HG03520 (cell line): ENCODE results near the gene R3HCC1L.
"Not testable (repeated sequence)": the region's sequence is repeated elsewhere in the genome, so short reads cannot be mapped to it uniquely, and the experiment has no call there.

Source experiments
- ATAC-seq: cut with Tn5 transposase; IDR thresholded peaks from one replicate; pipeline ENCODE4 v1.9.1; 2021; ENCODE audit warnings: mild to moderate bottlenecking, moderate library complexity; ENCODE audit not compliant: unreplicated experiment

The R3HCC1L gene

GRCh38 chr10:98226508-98227144, 92.2 kb downstream of the R3HCC1L start:
- ATAC-seq: no peak

- ATAC-seq: not testable (repeated sequence)
Measured at GRCh38 chr10:98227713-98228112, 93.3 kb downstream of the R3HCC1L start.

- ATAC-seq: not testable (repeated sequence)
Measured at GRCh38 chr10:98228266-98228665, 93.8 kb downstream of the R3HCC1L start.

- no peak for ATAC-seq
Measured at GRCh38 chr10:98231417-98231816, 97.0 kb downstream of the R3HCC1L start.

GRCh38 chr10:98235846-98236245, 101.4 kb downstream of the R3HCC1L start:
- ATAC-seq: no peak

GRCh38 chr10:98236862-98237261, 102.4 kb downstream of the R3HCC1L start:
- ATAC-seq: no peak

- ATAC-seq: no peak
Measured at GRCh38 chr10:98238391-98238790, 103.9 kb downstream of the R3HCC1L start.

- ATAC-seq: no peak
Measured at GRCh38 chr10:98240524-98240923, 106.1 kb downstream of the R3HCC1L start.

GRCh38 chr10:98242823-98243222, 108.4 kb downstream of the R3HCC1L start:
- ATAC-seq: no peak

GRCh38 chr10:98244141-98244540, 109.7 kb downstream of the R3HCC1L start:
- no peak for ATAC-seq

- ATAC-seq: no peak
Measured at GRCh38 chr10:98244586-98244985, 110.1 kb downstream of the R3HCC1L start.

GRCh38 chr10:98246911-98247805, 112.7 kb downstream of the R3HCC1L start:
- ATAC-seq: no peak

- ATAC-seq: no peak
Measured at GRCh38 chr10:98248018-98248417, 113.6 kb downstream of the R3HCC1L start.

- ATAC-seq: no peak
Measured at GRCh38 chr10:98249134-98249533, 114.7 kb downstream of the R3HCC1L start.

- ATAC-seq: no peak
Measured at GRCh38 chr10:98251399-98251798, 116.9 kb downstream of the R3HCC1L start.

- ATAC-seq: no peak
Measured at GRCh38 chr10:98252464-98252863, 118.0 kb downstream of the R3HCC1L start.

- no peak for ATAC-seq
Measured at GRCh38 chr10:98253499-98253898, 119.0 kb downstream of the R3HCC1L start.

- no peak for ATAC-seq
Measured at GRCh38 chr10:98254234-98254974, 119.9 kb downstream of the R3HCC1L start.

- no peak for ATAC-seq
Measured at GRCh38 chr10:98255146-98255877, 120.9 kb downstream of the R3HCC1L start.

GRCh38 chr10:98256692-98257091, 122.2 kb downstream of the R3HCC1L start:
- ATAC-seq: no peak

- no peak for ATAC-seq
Measured at GRCh38 chr10:98257198-98257597, 122.7 kb downstream of the R3HCC1L start.
